Measurements from ENCODE around the gene NCKAP1. TPM values are rescaled to one million over a fixed set of nuclear protein-coding genes. Genes with fewer than 3 reads are reported as not detected.

The NCKAP1 gene
- total RNA-seq, 1 donor from 2014 or later, result 32.2 TPM

DNA sequence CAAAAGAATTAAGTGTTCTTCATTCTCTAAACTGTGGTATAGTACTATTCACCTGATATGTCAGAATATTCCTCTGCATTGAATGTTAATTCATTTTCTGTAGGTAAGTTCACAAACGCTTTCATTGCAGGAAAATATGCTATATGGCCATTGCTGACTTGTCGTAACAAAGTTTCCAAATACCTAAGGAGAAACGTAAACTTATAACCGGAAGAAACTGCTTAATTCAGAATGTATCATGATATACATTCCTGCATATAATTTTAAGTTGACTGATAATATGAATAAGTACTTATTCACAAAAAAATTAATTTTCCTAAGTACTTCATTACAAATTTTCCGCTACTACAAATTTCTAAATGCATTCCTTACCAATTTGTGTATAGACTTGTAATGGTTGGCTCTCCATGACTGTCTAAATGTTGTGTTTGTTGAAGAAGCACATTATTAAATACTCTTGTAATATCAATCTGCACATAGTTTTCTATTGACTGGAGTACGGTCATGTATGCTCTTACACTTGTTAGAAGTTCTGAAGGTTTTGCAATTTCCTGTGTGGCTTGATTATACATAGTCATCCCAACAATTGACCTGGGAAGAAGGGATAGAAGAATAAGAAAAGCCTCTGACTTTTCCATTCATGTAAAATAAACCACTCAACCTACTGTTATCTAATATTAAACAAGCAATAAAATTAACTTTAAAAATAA is 85.4 kb downstream of the NCKAP1 start:
- ATAC-seq, result no peak
- no peak for DNase-seq (ENCODE audit: low spot score)

GRCh38 chr2:182951948-182952663 is 86.2 kb downstream of the NCKAP1 start:
- no peak for DNase-seq (ENCODE audit: low spot score)
- ATAC-seq, result no peak

DNA sequence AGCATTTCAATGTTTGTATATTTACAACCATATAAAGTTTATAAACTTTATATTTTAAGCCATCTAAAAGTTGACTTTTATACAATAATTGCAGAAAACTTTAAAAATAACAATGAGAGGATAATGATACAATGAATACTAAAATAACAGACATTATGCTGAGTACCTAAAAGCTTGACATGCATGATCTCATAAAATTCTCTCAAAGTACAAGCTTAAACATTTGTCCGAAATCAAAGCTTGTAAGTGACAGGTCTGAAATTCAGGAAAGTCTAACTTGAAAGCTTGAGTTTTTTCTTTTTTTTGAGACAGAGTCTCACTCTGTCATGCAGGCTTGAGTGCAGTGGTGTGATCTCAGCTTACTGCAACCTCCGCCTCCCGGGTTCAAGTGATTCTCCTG is 87.7 kb downstream of the NCKAP1 start:
- DNase-seq (ENCODE audit: low spot score), result no peak
- no peak for ATAC-seq

- ATAC-seq, result no peak
- DNase-seq (ENCODE audit: low spot score), result no peak
Observed at GRCh38 chr2:182949572-182950189, 88.6 kb downstream of the NCKAP1 start.

DNA sequence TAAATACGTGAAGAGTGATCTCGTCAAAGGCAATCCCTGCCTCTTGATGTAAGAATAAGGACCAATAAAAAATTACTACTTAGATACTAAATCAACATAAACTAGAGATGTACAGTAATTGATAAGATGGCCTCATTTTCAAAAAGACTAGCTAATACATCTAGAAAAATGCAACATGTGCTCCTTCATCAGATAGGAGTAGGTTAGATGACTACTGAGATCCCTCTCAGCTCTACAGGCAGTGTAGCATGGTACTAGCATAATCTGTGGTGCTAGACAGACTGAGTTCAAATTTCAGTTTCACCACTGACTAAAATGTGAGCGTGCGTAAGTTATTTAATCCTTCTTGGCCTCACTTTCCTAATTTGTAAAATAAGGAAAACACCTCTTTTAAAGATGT is 89.2 kb downstream of the NCKAP1 start:
- DNase-seq (ENCODE audit: low spot score) (no peak), ATAC-seq (no peak)

DNA sequence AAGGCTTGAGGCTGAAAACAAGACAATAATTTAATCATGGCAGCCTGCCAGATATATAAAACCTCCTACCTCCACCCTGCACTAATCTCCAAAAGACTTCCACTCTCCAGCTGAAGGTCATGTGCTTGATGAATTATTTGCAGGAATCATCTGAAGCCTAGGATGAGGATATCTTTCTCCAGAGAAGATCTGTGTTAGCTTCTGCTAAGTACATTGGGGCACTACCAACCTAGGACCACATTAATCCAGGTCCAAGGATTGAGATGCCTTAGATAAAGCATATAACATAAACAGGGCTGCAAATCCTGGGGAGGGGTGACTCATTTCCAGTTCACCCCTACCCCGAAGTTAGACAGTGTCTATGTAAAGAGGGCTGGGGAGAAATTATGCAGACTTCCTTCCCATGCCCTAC is 91.3 kb downstream of the NCKAP1 start:
- ATAC-seq, result no peak
- DNase-seq (ENCODE audit: low spot score), result no peak

- DNase-seq (ENCODE audit: low spot score) (no peak), ATAC-seq (no peak)
Observed at GRCh38 chr2:182943339-182943738, 94.9 kb downstream of the NCKAP1 start.

GRCh38 chr2:182942756-182943155 is 95.5 kb downstream of the NCKAP1 start:
- DNase-seq (ENCODE audit: low spot score) (no peak), ATAC-seq (no peak)

DNA sequence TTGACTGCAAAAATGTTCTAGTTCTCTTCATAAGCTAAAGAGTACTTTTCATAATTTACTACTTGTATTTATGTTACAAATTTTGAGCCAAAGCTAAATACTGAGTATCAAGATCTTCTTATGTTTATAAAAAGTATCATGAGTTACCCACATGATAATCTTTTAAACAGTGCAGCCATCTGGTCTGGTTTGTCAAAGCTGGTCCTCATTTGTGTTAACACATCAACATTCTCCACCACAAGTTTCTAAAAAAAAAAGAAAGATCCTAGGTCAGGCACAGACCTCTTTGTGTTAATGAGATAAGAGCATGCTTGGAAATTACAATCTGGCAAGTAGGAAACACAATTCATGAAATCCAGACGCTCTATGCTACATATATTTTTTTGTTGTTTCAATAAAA is 96.3 kb downstream of the NCKAP1 start:
- ATAC-seq, result no peak
- DNase-seq (ENCODE audit: low spot score), result no peak

DNA sequence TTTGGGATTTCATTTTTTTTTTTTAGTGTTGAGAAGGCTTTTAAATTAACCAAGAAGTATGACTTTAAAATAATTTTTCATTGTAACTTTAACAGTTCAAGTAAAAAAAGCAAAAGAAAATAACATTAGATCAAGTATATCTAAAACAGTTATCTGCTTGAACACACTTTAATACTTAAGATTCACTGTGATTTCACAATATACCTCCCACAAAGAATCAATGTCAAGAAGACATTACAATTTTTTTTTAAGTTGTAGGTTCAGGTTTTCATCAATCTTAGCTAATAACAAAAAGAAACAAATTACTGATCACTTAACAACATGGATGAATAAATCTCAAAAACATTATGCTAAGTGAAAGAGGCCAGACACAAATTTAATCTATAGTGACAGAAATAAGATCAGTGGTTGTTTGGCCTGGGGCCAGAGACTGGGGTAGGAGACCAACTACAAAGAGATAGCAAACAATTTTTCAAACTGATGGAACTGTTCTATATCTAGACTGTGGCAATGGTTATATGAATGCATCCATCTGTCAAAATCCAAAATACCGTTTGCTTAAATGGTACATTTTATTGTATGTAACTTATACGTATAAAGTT is 97.0 kb downstream of the NCKAP1 start:
- ATAC-seq, result no peak

DNA sequence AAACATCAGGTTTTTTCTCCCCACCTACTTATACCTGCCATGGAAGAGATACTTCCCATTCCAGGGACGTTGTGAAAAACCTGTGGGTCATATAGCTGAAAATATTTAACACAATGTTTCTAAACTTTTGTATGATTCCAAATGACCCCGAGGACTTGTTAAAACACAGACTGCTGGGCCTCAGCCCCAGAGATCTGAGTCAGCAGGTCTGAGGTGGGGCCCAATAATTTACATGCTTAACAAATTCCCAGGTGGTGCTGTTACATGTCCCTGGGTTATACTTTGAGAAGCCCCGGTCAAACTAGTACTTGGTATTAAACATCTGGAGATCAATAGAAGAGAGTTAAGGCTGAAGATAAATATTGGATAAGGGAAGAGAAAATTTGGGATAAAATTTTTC is 100.4 kb downstream of the NCKAP1 start:
- ATAC-seq (no peak), DNase-seq (ENCODE audit: low spot score) (no peak)

More for the DNA sequence above, 97.0 kb downstream of the NCKAP1 start:
- no peak for DNase-seq (ENCODE audit: low spot score)

DNA sequence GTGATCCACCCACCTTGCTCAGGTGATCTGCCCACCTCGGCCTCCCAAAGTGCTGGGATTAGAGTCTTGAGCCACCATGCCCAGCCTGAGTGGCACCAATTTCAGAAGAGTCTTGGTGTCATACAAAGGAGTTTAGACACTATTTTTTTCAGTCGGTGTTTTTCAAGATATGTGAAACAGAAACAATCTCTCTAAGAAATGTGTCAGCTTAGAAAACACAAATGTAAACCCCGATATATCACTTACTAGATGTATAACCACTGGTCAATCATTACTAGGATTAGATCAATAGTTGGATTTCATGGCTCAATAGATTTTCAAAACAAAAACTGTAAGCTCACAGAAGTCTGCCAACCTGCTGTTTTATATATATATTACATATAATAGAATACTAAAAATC is 104.6 kb downstream of the NCKAP1 start:
- DNase-seq (ENCODE audit: low spot score) (no peak), ATAC-seq (no peak)

DNA sequence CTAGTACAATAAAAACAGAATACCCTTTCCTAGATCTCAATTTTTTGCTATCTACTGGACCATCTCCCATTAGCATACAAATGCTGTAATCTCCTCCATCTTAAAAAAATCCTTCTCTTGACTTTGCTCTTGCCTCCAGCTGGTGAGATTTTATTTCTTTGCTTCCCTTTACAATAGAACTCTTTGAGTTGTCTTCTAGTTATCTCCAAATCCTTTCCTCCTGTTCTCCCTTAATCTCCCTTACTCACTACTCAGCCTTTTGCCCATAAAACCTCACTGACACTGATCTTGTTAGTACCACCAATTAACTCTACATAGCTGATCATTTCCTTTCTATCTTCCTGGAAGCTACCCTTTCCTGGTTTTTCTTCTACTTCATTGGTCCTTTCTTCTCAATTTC is 108.3 kb downstream of the NCKAP1 start:
- DNase-seq (ENCODE audit: low spot score), result no peak
- ATAC-seq, result no peak

- ATAC-seq (peak; percentile 67), DNase-seq (ENCODE audit: low spot score) (no peak)
Observed at GRCh38 chr2:182924306-182924705, 114.0 kb downstream of the NCKAP1 start.

- ATAC-seq (no peak), DNase-seq (ENCODE audit: low spot score) (no peak)
Observed at GRCh38 chr2:182921234-182921633, 117.0 kb downstream of the NCKAP1 start.

GRCh38 chr2:182920631-182921056 is 117.6 kb downstream of the NCKAP1 start:
- no peak for ATAC-seq

GRCh38 chr2:182920089-182920488 is 118.2 kb downstream of the NCKAP1 start:
- no peak for DNase-seq (ENCODE audit: low spot score)
- ATAC-seq, result no peak

More at GRCh38 chr2:182920631-182921056, 117.6 kb downstream of the NCKAP1 start:
- no peak for DNase-seq (ENCODE audit: low spot score)

DNA sequence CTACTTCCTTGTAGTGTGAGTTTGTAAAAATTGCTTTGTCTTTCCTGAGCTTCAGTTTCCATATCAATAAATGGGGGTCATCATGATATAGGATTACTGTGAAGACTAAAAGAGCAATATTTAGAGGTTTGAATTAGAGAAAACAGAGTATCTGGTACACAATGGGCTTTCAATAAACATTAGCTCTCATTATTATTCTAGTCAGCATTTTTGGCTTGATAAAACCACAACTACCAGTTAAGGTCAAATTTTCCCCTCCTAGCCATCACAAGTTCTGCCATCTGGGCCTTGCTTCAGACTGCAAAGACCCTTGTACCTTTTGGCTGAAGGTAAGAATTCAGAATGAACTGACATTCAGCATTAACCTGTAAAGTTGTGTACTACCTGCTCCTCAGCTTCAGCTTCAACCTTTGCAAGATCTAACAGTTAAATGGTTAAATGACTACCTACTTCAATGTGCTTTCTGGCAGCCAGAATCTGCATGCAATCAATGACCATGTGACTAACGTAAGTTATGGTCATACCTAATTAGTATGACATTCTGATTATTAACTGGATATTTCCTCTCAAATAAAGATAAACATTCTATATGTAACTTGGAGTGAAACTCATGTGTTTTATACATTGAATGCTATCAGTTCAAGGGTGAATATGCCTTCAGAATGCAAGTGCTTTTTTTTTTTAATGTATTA is 119.2 kb downstream of the NCKAP1 start:
- no peak for DNase-seq (ENCODE audit: low spot score)
- ATAC-seq, result no peak

DNA sequence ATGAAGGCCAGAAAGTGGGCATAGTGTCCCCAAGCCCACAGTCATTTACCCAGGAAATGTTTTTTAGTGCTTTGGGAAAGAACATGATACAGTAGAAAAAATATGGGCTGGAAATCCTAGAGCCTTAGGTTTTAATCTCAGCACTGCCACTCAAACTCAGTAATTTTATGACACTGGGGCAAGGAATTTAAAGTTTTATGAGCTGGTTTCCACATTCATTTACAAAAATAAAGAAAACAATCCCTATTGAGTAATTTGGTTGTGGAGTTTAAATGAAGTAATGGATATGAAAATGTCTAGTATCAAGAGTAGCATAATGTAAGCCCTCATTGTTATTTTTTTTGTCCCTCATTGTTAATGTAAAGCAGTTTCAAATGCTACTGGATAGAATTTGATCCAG is 120.3 kb downstream of the NCKAP1 start:
- DNase-seq (ENCODE audit: low spot score), result no peak
- ATAC-seq, result no peak

DNA sequence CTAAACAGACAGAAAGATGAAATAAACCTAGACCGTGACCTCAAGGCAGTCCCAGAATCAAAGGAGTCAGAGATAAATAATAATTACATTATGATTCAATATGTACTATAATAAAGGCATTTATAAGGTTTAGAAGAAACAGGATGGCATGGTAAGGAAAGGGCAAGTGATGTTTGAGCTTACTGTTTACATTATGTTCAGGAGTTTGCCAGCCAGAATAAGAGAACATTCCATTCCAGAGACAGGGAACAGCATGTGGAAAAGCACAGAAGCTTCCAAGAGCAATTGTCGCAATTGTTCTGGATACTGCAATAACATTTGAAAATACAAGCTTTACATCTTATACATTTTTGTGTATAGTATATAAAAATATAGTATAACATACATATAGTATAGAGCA is 121.8 kb downstream of the NCKAP1 start:
- ATAC-seq (no peak), DNase-seq (ENCODE audit: low spot score) (no peak)

Measured in left lobe of liver (tissue), 2 donors.